ENCODE results near the gene TMEM178B. TPM values are rescaled to one million over a fixed set of nuclear protein-coding genes. Genes with fewer than 3 reads are reported as not detected.

TMEM178B gene
- total RNA-seq, 2 experiments from 2014 or later, result not detected

- no peak overlapping the region for H3K27ac ChIP-seq (ENCODE audit: low read depth in 1 of 2, low read length in 2 of 2)
- H3K4me1 Mint-ChIP-seq (ENCODE audit: low read depth), result no peaks in the 10 kb centered on the region
- TF ChIP-seq, protein P1, sequence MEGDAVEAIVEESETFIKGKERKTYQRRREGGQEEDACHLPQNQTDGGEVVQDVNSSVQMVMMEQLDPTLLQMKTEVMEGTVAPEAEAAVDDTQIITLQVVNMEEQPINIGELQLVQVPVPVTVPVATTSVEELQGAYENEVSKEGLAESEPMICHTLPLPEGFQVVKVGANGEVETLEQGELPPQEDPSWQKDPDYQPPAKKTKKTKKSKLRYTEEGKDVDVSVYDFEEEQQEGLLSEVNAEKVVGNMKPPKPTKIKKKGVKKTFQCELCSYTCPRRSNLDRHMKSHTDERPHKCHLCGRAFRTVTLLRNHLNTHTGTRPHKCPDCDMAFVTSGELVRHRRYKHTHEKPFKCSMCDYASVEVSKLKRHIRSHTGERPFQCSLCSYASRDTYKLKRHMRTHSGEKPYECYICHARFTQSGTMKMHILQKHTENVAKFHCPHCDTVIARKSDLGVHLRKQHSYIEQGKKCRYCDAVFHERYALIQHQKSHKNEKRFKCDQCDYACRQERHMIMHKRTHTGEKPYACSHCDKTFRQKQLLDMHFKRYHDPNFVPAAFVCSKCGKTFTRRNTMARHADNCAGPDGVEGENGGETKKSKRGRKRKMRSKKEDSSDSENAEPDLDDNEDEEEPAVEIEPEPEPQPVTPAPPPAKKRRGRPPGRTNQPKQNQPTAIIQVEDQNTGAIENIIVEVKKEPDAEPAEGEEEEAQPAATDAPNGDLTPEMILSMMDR (IDR thresholded peaks at IDR 0.05), result no peak
- no peaks in the 10 kb centered on the region for H3K9me3 Mint-ChIP-seq
- H3K4me3 Mint-ChIP-seq, result no peak overlapping the region
- no peaks in the 10 kb centered on the region for H3K36me3 ChIP-seq (ENCODE audit: insufficient read depth, low read length)
- no peak for ATAC-seq (ENCODE audit: poor library complexity)
- no peak for DNase-seq
- no peaks in the 10 kb centered on the region for H3K27me3 ChIP-seq (ENCODE audit: control insufficient read depth in 1 of 2, insufficient read depth in 2 of 2, low read length in 2 of 2)
- intact Hi-C loops (cut with DNase I, micrococcal nuclease), result no loop called here
- no peaks in the 10 kb centered on the region for H3K4me1 ChIP-seq (ENCODE audit: insufficient read depth, low read length)
- H3K36me3 Mint-ChIP-seq (ENCODE audit: low read depth), result no peaks in the 10 kb centered on the region
- ChIA-PET CTCF (no interaction called here), POLR2A (no interaction called here)
- H3K9me3 ChIP-seq (ENCODE audit: control insufficient read depth in 1 of 2, insufficient read depth in 1 of 2, low read length in 2 of 2), result no peaks in the 10 kb centered on the region
- H3K27ac Mint-ChIP-seq, result no peak overlapping the region
- no peak overlapping the region for H3K4me3 ChIP-seq (ENCODE audit: low read length)
- H3K27me3 Mint-ChIP-seq, result peaks cover 6% of the 10 kb centered on the region
These were observed 194.8 kb downstream of the TMEM178B start for GRCh38 chr7:141268614-141269013.

DNA sequence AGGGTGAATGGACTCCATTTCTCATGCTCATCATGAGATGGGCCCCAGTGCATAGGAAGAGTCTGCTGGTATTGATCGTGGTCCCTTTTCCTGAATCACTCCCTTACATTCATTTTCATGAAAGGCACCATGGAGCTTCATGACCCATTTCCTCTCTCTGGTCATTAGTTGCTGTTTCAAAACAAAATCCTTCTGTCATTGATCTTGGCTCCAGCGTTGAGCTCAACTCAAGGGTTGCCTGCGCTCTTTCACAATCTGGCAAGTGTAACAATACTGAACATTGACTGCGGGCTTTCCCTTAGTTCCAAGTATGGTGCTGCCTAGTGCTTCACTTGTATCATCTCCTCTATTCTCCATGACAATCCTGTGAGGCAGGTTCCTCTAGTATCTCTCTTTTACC lies 197.6 kb downstream of the TMEM178B start:
- TF ChIP-seq, protein P1 (IDR thresholded peaks at IDR 0.05), result no peak
- POLR2A ChIA-PET, result no interaction called here

DNA sequence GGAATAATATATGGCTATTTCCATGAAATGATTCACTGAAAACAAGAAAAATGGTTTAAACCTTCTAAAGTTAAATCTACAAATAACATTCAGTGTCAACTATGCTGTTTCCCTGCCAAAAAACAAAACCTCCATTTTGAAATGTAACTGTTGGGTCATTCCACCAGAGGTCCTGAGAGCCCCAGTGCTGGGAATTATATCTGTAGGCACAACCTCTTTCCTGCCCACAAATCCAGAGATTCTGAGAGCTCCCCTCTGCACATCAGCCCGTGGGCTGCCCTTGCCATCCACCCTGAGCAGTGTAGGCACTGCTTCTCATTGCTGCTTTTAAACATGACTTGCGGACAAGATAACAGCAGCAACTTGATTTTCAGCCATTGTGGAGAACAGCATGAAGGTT lies 198.6 kb downstream of the TMEM178B start:
- H3K4me1 ChIP-seq (ENCODE audit: insufficient read depth, low read length), result no peaks in the 10 kb centered on the region
- H3K27ac Mint-ChIP-seq, result no peak overlapping the region
- no peaks in the 10 kb centered on the region for H3K4me1 Mint-ChIP-seq (ENCODE audit: low read depth)
- no peak overlapping the region for H3K4me3 Mint-ChIP-seq
- no peaks in the 10 kb centered on the region for H3K36me3 Mint-ChIP-seq (ENCODE audit: low read depth)
- intact Hi-C loops (cut with DNase I, micrococcal nuclease), result no loop called here
- no peaks in the 10 kb centered on the region for H3K27me3 ChIP-seq (ENCODE audit: control insufficient read depth in 1 of 2, insufficient read depth in 2 of 2, low read length in 2 of 2)
- no peaks in the 10 kb centered on the region for H3K9me3 ChIP-seq (ENCODE audit: control insufficient read depth in 1 of 2, insufficient read depth in 1 of 2, low read length in 2 of 2)
- H3K27ac ChIP-seq (ENCODE audit: low read depth in 1 of 2, low read length in 2 of 2), result no peak overlapping the region
- no peak for DNase-seq
- H3K36me3 ChIP-seq (ENCODE audit: insufficient read depth, low read length), result no peaks in the 10 kb centered on the region
- no peak for ATAC-seq (ENCODE audit: poor library complexity)
- ChIA-PET POLR2A (no interaction called here), CTCF (no interaction called here)
- H3K4me3 ChIP-seq (ENCODE audit: low read length), result no peak overlapping the region
- TF ChIP-seq, protein P1 (IDR thresholded peaks at IDR 0.05), result no peak
- H3K9me3 Mint-ChIP-seq, result no peaks in the 10 kb centered on the region
- H3K27me3 Mint-ChIP-seq, result no peaks in the 10 kb centered on the region

More for the DNA sequence above, 197.6 kb downstream of the TMEM178B start:
- no peak overlapping the region for H3K27ac Mint-ChIP-seq
- no peak overlapping the region for H3K4me3 ChIP-seq (ENCODE audit: low read length)
- H3K27me3 ChIP-seq (ENCODE audit: control insufficient read depth in 1 of 2, insufficient read depth in 2 of 2, low read length in 2 of 2), result no peaks in the 10 kb centered on the region
- H3K27me3 Mint-ChIP-seq, result no peaks in the 10 kb centered on the region
- H3K4me3 Mint-ChIP-seq, result no peak overlapping the region
- intact Hi-C loops (cut with DNase I, micrococcal nuclease), result no loop called here
- H3K9me3 Mint-ChIP-seq, result no peaks in the 10 kb centered on the region
- H3K27ac ChIP-seq (ENCODE audit: low read depth in 1 of 2, low read length in 2 of 2), result no peak overlapping the region
- no peaks in the 10 kb centered on the region for H3K4me1 Mint-ChIP-seq (ENCODE audit: low read depth)
- no peaks in the 10 kb centered on the region for H3K4me1 ChIP-seq (ENCODE audit: insufficient read depth, low read length)
- H3K36me3 Mint-ChIP-seq (ENCODE audit: low read depth), result no peaks in the 10 kb centered on the region
- no peaks in the 10 kb centered on the region for H3K9me3 ChIP-seq (ENCODE audit: control insufficient read depth in 1 of 2, insufficient read depth in 1 of 2, low read length in 2 of 2)
- CTCF ChIA-PET, result no interaction called here
- ATAC-seq (ENCODE audit: poor library complexity) (no peak), DNase-seq (no peak)
- no peaks in the 10 kb centered on the region for H3K36me3 ChIP-seq (ENCODE audit: insufficient read depth, low read length)

Measured in CD4-positive, alpha-beta T cell (primary cell).